Esophagus squamous epithelium (tissue), 4 donors: ENCODE measurements around the gene CGNL1.

Experiments used
- CTCF ChIP-seq, 6 experiments: fragments of 450-650 bp in 4 of 6; fragments of 200-600 bp in 2 of 6; sonication (generic) in 2 of 6; IDR thresholded peaks; one replicate each; pipeline ENCODE4 v1.5.1; 2016 to 2019; ENCODE audit warnings: antibody characterized with exemption in 6 of 6, mild to moderate bottlenecking in 4 of 6, moderate library complexity in 4 of 6
- POLR2A ChIP-seq, 4 donors: fragments of 450-650 bp; IDR thresholded peaks; one replicate each; pipeline ENCODE4 v1.6.1; 2017; ENCODE audit warnings: antibody characterized with exemption in 4 of 4, mild to moderate bottlenecking in 4 of 4, moderate library complexity in 3 of 4

GRCh38 chr15:57554812-57555179 is 178.5 kb downstream of the CGNL1 start:
- TF ChIP-seq CTCF (IDR thresholded peaks at IDR 0.05) (no peak), POLR2A (IDR thresholded peaks at IDR 0.05) (no peak)
